ENCODE results near the gene ZNF79.

The ZNF79 gene

DNA sequence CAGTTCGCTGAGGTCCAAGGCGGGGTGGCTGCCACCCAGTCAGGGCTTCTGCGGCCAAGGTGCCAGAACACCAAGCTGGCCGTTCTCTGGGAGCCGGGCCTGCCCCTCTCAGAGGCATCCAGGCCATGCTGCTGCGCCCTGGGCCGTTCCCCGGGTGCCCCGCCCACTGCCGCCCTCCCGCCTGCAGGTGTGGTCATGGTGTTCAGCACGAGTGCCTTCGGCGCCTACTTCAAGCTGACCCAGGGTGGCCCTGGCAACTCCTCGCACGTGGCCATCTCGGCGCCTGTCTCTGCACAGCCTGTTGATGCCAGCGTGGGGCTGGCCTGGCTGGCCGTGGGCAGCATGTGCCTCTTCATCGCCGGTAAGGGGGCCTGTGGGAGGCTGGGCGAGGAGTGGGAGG is 19.6 kb upstream of the ZNF79 start:
- no peak overlapping the region for H3K4me3 ChIP-seq (ENCODE audit: low read depth, low read length)
- TF ChIP-seq, protein P1, sequence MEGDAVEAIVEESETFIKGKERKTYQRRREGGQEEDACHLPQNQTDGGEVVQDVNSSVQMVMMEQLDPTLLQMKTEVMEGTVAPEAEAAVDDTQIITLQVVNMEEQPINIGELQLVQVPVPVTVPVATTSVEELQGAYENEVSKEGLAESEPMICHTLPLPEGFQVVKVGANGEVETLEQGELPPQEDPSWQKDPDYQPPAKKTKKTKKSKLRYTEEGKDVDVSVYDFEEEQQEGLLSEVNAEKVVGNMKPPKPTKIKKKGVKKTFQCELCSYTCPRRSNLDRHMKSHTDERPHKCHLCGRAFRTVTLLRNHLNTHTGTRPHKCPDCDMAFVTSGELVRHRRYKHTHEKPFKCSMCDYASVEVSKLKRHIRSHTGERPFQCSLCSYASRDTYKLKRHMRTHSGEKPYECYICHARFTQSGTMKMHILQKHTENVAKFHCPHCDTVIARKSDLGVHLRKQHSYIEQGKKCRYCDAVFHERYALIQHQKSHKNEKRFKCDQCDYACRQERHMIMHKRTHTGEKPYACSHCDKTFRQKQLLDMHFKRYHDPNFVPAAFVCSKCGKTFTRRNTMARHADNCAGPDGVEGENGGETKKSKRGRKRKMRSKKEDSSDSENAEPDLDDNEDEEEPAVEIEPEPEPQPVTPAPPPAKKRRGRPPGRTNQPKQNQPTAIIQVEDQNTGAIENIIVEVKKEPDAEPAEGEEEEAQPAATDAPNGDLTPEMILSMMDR (IDR thresholded peaks at IDR 0.05; ENCODE audit: insufficient read depth, low read depth, low read length, missing control alignments), result no peak
- no peak for DNase-seq (ENCODE audit: low read depth)

DNA sequence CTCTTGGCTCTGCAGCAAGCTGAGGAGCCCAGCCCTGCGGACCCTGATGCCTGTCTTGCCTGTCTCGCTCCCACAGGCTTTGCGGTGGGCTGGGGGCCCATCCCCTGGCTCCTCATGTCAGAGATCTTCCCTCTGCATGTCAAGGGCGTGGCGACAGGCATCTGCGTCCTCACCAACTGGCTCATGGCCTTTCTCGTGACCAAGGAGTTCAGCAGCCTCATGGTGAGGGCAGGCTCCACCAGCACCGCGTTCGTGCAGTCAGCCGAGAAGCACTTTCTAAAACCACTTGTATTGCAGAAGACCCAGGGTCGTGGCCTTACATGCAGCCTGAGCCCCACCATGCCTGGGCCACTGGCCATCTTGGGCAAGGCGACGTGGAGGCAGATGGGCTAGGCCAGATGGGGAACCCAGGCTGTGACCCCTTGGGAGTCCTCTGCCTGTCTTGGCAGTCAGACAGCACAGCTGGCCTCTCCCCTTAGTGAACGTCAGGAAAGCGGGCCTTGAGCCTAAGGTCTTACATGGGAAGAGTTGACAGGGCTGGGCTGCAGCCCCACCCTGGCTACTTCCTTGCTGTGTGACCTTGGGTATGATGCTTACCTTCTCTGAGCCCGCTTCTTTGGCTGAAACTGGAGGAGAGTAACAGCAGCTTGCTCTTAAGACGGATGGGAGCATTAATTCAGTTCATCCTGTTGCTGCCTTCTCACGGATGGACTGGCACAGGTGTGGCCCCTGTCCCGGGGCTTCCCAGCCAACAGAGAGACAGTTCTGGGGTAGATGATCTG is 18.6 kb upstream of the ZNF79 start:
- no peak for DNase-seq (ENCODE audit: low read depth)
- no peak overlapping the region for H3K4me3 ChIP-seq (ENCODE audit: low read depth, low read length)
- TF ChIP-seq, protein P1 (IDR thresholded peaks at IDR 0.05; ENCODE audit: insufficient read depth, low read depth, low read length, missing control alignments), result no peak

DNA sequence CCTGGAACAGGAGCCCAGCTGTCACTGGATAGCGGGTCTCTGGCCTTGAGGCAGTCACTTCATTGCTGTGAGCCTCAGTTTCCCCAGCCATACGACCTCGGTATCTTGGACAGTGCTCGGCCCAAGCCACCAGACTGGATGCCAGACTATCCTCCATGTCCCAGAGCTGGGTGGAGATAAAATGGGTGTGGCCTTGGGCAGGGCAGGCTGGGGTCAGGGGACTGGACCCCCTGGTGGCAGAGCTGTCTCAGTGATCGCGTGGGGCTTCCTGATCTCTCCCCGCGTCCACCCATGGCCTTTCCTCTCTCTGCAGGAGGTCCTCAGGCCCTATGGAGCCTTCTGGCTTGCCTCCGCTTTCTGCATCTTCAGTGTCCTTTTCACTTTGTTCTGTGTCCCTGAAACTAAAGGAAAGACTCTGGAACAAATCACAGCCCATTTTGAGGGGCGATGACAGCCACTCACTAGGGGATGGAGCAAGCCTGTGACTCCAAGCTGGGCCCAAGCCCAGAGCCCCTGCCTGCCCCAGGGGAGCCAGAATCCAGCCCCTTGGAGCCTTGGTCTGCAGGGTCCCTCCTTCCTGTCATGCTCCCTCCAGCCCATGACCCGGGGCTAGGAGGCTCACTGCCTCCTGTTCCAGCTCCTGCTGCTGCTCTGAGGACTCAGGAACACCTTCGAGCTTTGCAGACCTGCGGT is 17.2 kb upstream of the ZNF79 start:
- TF ChIP-seq, protein P1 (IDR thresholded peaks at IDR 0.05; ENCODE audit: insufficient read depth, low read depth, low read length, missing control alignments), result no peak
- H3K4me3 ChIP-seq (ENCODE audit: low read depth, low read length), result no peak overlapping the region
- DNase-seq (ENCODE audit: low read depth), result no peak

DNA sequence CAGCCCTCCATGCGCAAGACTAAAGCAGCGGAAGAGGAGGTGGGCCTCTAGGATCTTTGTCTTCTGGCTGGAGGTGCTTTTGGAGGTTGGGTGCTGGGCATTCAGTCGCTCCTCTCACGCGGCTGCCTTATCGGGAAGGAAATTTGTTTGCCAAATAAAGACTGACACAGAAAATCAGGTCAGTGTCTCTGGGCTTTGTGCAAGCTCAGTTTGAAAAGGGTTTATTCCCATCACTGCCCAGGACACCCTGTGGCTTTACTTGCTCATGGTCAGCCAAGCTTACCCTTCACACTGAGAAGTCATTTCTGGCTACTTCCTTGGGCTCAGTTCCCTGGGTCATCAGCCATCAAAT is 16.7 kb upstream of the ZNF79 start:
- DNase-seq (ENCODE audit: low read depth), result no peak
- TF ChIP-seq, protein P1 (IDR thresholded peaks at IDR 0.05; ENCODE audit: insufficient read depth, low read depth, low read length, missing control alignments), result no peak

DNA sequence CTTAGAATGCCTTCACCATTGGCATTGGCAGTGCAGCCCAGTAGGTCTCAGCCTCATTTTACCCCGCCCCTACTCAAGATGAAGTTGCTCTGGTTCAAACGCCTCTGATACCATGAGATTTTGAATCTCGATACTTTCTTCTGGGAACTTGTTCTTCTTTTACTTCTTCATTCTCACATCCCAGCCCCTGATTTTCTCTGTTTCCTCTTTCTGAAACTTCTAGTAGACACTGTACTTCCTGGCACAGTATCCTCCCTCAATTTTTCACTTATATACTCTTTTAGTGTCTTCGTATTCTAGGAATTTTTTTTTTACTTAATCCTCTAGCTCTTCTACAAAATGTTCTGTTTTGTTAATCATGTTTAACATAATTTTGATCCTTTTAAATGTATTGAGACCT is 13.1 kb upstream of the ZNF79 start:
- TF ChIP-seq, protein P1 (IDR thresholded peaks at IDR 0.05; ENCODE audit: insufficient read depth, low read depth, low read length, missing control alignments), result no peak
- no peak for DNase-seq (ENCODE audit: low read depth)
- H3K4me3 ChIP-seq (ENCODE audit: low read depth, low read length), result no peak overlapping the region

More for the DNA sequence above, 16.7 kb upstream of the ZNF79 start:
- H3K4me3 ChIP-seq (ENCODE audit: low read depth, low read length), result no peak overlapping the region

DNA sequence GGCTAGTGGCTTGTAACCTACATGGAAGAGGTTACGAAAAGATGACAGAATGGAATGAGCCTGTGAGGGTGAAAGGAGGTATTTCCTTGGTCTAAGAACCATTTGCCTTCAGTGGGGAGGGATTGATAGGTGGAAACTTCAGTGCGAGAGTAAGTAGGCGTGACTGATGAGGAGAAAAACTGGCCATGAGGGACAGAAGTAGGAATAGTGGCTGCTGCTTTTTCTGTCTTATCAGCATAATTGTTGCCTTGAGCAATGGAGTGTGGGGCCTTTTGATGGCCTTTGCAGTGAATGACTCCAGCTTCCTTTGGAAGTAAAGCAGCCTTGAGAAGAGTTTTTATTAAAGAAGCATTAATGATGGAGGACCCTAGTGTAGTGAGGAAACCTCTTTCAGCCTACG is 9.0 kb upstream of the ZNF79 start:
- H3K4me3 ChIP-seq (ENCODE audit: low read depth, low read length), result no peak overlapping the region
- TF ChIP-seq, protein P1 (IDR thresholded peaks at IDR 0.05; ENCODE audit: insufficient read depth, low read depth, low read length, missing control alignments), result no peak
- no peak for DNase-seq (ENCODE audit: low read depth)

All from GM12865 (cell line).